Activated T-cell treated with anti-CD3 and anti-CD28 coated beads, Interleukin-2, amount 50 U/mL, for 4 hours (primary cell): Measurements from ENCODE around the gene BCKDK. TPM values are rescaled to one million over a fixed set of nuclear protein-coding genes. Genes with fewer than 3 reads are reported as not detected.

Source experiments
- ATAC-seq, 2 donors: fragments of 200-7000 bp; cut with Tn5 transposase; one replicate each; pipeline ENCODE4 v1.10.0; 2021
- DNase-seq: peaks from one replicate; pipeline ENCODE4 v3.0.0-alpha.2; 2020
- H3K27me3 Mint-ChIP-seq: one replicate; pipeline ENCODE4 v1.8.0; 2021; ENCODE audit warnings: low read depth, mixed read lengths
- H3K36me3 Mint-ChIP-seq: one replicate; pipeline ENCODE4 v1.8.0; 2022; ENCODE audit warnings: mixed read lengths; ENCODE audit not compliant: insufficient read depth
- H3K4me1 Mint-ChIP-seq: one replicate; pipeline ENCODE4 v1.8.0; 2021; ENCODE audit warnings: low read depth, mixed read lengths
- H3K4me3 Mint-ChIP-seq: one replicate; pipeline ENCODE4 v1.8.0; 2021; ENCODE audit warnings: mild to moderate bottlenecking, moderate library complexity, mixed read lengths
- H3K9me3 Mint-ChIP-seq: one replicate; pipeline ENCODE4 v1.8.0; 2021; ENCODE audit warnings: mixed read lengths
- total RNA-seq, 3 donors: library from RNA; stranded (reverse); gene quantifications; one replicate each; pipeline ENCODE4 v1.2.1, GENCODE V29; 2021

BCKDK gene
- total RNA-seq, 3 donors from 2014 or later: 41.9 to 46.5 (median 43.2) TPM

- Mint-ChIP-seq H3K36me3 (peaks cover 24% of the 10 kb centered on the region), H3K4me1 (peaks cover 41% of the 10 kb centered on the region), H3K4me3 (peak overlapping the region; percentile 95), H3K27me3 (no peaks in the 10 kb centered on the region), H3K9me3 (no peaks in the 10 kb centered on the region)
- ATAC-seq (no peak), DNase-seq (no peak)
Measured at GRCh38 chr16:31076319-31076718, 31.9 kb upstream of the BCKDK start.

- Mint-ChIP-seq H3K9me3 (no peaks in the 10 kb centered on the region), H3K27me3 (no peaks in the 10 kb centered on the region), H3K4me3 (no peak overlapping the region), H3K36me3 (peaks cover 24% of the 10 kb centered on the region), H3K4me1 (peaks cover 38% of the 10 kb centered on the region)
- DNase-seq: no peak
- no peak for ATAC-seq
Measured at GRCh38 chr16:31077024-31077423, 31.2 kb upstream of the BCKDK start.

GRCh38 chr16:31077592-31078396 is 30.4 kb upstream of the BCKDK start:
- no peaks in the 10 kb centered on the region for H3K9me3 Mint-ChIP-seq
- no peaks in the 10 kb centered on the region for H3K27me3 Mint-ChIP-seq
- peaks cover 26% of the 10 kb centered on the region for H3K36me3 Mint-ChIP-seq
- ATAC-seq (no peak), DNase-seq (no peak)
- peaks cover 33% of the 10 kb centered on the region for H3K4me1 Mint-ChIP-seq
- H3K4me3 Mint-ChIP-seq: no peak overlapping the region

GRCh38 chr16:31078597-31079341 is 29.4 kb upstream of the BCKDK start:
- Mint-ChIP-seq H3K9me3 (no peaks in the 10 kb centered on the region), H3K4me1 (peaks cover 33% of the 10 kb centered on the region), H3K4me3 (no peak overlapping the region), H3K36me3 (peaks cover 26% of the 10 kb centered on the region), H3K27me3 (no peaks in the 10 kb centered on the region)
- no peak for ATAC-seq
- no peak for DNase-seq

GRCh38 chr16:31079342-31079944 is 28.7 kb upstream of the BCKDK start:
- H3K4me1 Mint-ChIP-seq: peaks cover 33% of the 10 kb centered on the region
- no peak overlapping the region for H3K4me3 Mint-ChIP-seq
- H3K27me3 Mint-ChIP-seq: no peaks in the 10 kb centered on the region
- peaks cover 26% of the 10 kb centered on the region for H3K36me3 Mint-ChIP-seq
- no peak for DNase-seq
- ATAC-seq: no peak
- no peaks in the 10 kb centered on the region for H3K9me3 Mint-ChIP-seq

- H3K4me3 Mint-ChIP-seq: no peak overlapping the region
- ATAC-seq (no peak), DNase-seq (no peak)
- no peaks in the 10 kb centered on the region for H3K9me3 Mint-ChIP-seq
- H3K4me1 Mint-ChIP-seq: peaks cover 26% of the 10 kb centered on the region
- peaks cover 26% of the 10 kb centered on the region for H3K36me3 Mint-ChIP-seq
- H3K27me3 Mint-ChIP-seq: no peaks in the 10 kb centered on the region
Measured at GRCh38 chr16:31080035-31080629, 28.1 kb upstream of the BCKDK start.

GRCh38 chr16:31080756-31081419 is 27.3 kb upstream of the BCKDK start:
- Mint-ChIP-seq H3K4me1 (peaks cover 21% of the 10 kb centered on the region), H3K9me3 (no peaks in the 10 kb centered on the region), H3K27me3 (no peaks in the 10 kb centered on the region), H3K36me3 (peaks cover 26% of the 10 kb centered on the region), H3K4me3 (no peak overlapping the region)
- ATAC-seq: no peak
- DNase-seq: no peak

GRCh38 chr16:31081428-31082351 is 26.5 kb upstream of the BCKDK start:
- Mint-ChIP-seq H3K9me3 (no peaks in the 10 kb centered on the region), H3K27me3 (no peaks in the 10 kb centered on the region), H3K36me3 (peaks cover 29% of the 10 kb centered on the region), H3K4me3 (no peak overlapping the region), H3K4me1 (peaks cover 16% of the 10 kb centered on the region)
- DNase-seq (no peak), ATAC-seq (no peak)

- DNase-seq: no peak
- H3K4me1 Mint-ChIP-seq: peaks cover 16% of the 10 kb centered on the region
- no peaks in the 10 kb centered on the region for H3K9me3 Mint-ChIP-seq
- H3K27me3 Mint-ChIP-seq: no peaks in the 10 kb centered on the region
- ATAC-seq: no peak
- H3K4me3 Mint-ChIP-seq: no peak overlapping the region
- peaks cover 25% of the 10 kb centered on the region for H3K36me3 Mint-ChIP-seq
Measured at GRCh38 chr16:31082368-31083045, 25.7 kb upstream of the BCKDK start.

GRCh38 chr16:31083081-31083480 is 25.1 kb upstream of the BCKDK start:
- Mint-ChIP-seq H3K27me3 (no peaks in the 10 kb centered on the region), H3K4me3 (no peak overlapping the region), H3K4me1 (peaks cover 13% of the 10 kb centered on the region), H3K9me3 (no peaks in the 10 kb centered on the region), H3K36me3 (peaks cover 19% of the 10 kb centered on the region)
- ATAC-seq: no peak
- DNase-seq: no peak

- no peak overlapping the region for H3K4me3 Mint-ChIP-seq
- H3K9me3 Mint-ChIP-seq: no peaks in the 10 kb centered on the region
- peaks cover 12% of the 10 kb centered on the region for H3K4me1 Mint-ChIP-seq
- H3K36me3 Mint-ChIP-seq: peaks cover 15% of the 10 kb centered on the region
- no peaks in the 10 kb centered on the region for H3K27me3 Mint-ChIP-seq
- no peak for DNase-seq
- no peak for ATAC-seq
Measured at GRCh38 chr16:31083556-31083955, 24.6 kb upstream of the BCKDK start.

GRCh38 chr16:31083981-31084380 is 24.2 kb upstream of the BCKDK start:
- H3K4me1 Mint-ChIP-seq: peaks cover 10% of the 10 kb centered on the region
- no peaks in the 10 kb centered on the region for H3K27me3 Mint-ChIP-seq
- no peak for ATAC-seq
- no peak for DNase-seq
- H3K4me3 Mint-ChIP-seq: no peak overlapping the region
- H3K9me3 Mint-ChIP-seq: no peaks in the 10 kb centered on the region
- H3K36me3 Mint-ChIP-seq: peaks cover 10% of the 10 kb centered on the region
